Osteocyte (in vitro differentiated cells): Measurements from ENCODE around the gene HUNK. TPM values are rescaled to one million over a fixed set of nuclear protein-coding genes. Genes with fewer than 3 reads are reported as not detected.

ENCODE experiments used
- DNase-seq: peaks from one replicate; pipeline ENCODE4 v3.0.0; 2021; ENCODE audit warnings: mixed read lengths; ENCODE audit not compliant: unreplicated experiment; ENCODE audit errors: extremely low spot score
- H3K27ac Mint-ChIP-seq: one replicate; pipeline ENCODE4 v1.8.0; 2021; ENCODE audit warnings: mild to moderate bottlenecking, mixed read lengths; ENCODE audit not compliant: unreplicated experiment
- H3K27me3 Mint-ChIP-seq: one replicate; pipeline ENCODE4 v1.8.0; 2021; ENCODE audit warnings: mixed read lengths; ENCODE audit not compliant: unreplicated experiment
- H3K36me3 Mint-ChIP-seq: one replicate; pipeline ENCODE4 v1.8.0; 2021; ENCODE audit warnings: mixed read lengths; ENCODE audit not compliant: unreplicated experiment
- H3K4me1 Mint-ChIP-seq: one replicate; pipeline ENCODE4 v1.8.0; 2021; ENCODE audit warnings: mixed read lengths; ENCODE audit not compliant: unreplicated experiment
- H3K4me3 Mint-ChIP-seq: one replicate; pipeline ENCODE4 v1.8.0; 2021; ENCODE audit warnings: mild to moderate bottlenecking, moderate library complexity, mixed read lengths; ENCODE audit not compliant: unreplicated experiment
- H3K9me3 Mint-ChIP-seq: one replicate; pipeline ENCODE4 v1.8.0; 2021; ENCODE audit warnings: mixed read lengths; ENCODE audit not compliant: unreplicated experiment
- total RNA-seq: library from RNA; stranded (reverse); gene quantifications from 2 replicates; pipeline ENCODE4 v1.2.1, GENCODE V29; 2021
- TF ChIP-seq, protein P1 (sequence below): fragments of 200-600 bp; sonication (generic); IDR thresholded peaks from 2 replicates; pipeline ENCODE4 v1.5.0; 2021; ENCODE audit warnings: antibody characterized with exemption, mild to moderate bottlenecking, moderate library complexity

The HUNK gene
- total RNA-seq, 1 donor from 2014 or later: 0.83 TPM

DNA sequence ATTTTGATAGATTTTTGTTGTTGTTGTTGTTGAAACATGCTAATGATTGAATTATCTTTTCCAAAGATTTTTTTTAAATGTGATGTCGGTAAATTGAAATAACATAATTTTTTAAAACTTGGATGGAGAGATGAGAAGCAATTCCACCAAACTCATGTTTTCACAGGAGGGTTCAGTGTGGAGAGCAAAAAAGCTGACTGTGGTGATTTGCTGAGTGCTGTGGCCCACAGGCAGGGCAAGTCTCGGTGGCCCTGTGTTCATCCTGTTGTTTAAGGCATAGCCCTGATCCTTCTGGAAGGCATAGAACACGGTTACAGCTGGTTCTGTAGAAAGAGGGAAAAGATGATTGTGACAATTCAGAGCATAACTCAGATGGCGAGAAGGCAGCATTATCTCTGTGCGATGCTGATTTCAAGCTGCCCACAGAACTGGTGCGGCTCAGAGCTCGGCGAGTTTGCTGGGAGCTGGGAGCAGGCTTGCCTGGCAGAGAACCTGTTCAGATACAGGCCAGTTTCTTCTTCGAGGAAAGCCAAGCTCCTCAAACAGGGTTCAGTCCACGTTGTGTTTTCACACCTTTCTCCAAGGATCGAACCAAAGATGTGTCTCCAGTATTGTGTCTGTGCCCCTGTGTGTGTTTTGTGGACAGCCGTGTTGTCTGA lies 127.1 kb downstream of the HUNK start:
- Mint-ChIP-seq H3K36me3 (peaks cover 3% of the 10 kb centered on the region), H3K27me3 (no peaks in the 10 kb centered on the region), H3K4me1 (no peaks in the 10 kb centered on the region), H3K4me3 (no peak overlapping the region), H3K9me3 (no peaks in the 10 kb centered on the region), H3K27ac (no peak overlapping the region)
- DNase-seq: no peak
- TF ChIP-seq, protein P1, sequence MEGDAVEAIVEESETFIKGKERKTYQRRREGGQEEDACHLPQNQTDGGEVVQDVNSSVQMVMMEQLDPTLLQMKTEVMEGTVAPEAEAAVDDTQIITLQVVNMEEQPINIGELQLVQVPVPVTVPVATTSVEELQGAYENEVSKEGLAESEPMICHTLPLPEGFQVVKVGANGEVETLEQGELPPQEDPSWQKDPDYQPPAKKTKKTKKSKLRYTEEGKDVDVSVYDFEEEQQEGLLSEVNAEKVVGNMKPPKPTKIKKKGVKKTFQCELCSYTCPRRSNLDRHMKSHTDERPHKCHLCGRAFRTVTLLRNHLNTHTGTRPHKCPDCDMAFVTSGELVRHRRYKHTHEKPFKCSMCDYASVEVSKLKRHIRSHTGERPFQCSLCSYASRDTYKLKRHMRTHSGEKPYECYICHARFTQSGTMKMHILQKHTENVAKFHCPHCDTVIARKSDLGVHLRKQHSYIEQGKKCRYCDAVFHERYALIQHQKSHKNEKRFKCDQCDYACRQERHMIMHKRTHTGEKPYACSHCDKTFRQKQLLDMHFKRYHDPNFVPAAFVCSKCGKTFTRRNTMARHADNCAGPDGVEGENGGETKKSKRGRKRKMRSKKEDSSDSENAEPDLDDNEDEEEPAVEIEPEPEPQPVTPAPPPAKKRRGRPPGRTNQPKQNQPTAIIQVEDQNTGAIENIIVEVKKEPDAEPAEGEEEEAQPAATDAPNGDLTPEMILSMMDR: no peak

- Mint-ChIP-seq H3K36me3 (peaks cover 3% of the 10 kb centered on the region), H3K27ac (no peak overlapping the region), H3K4me1 (no peaks in the 10 kb centered on the region), H3K4me3 (no peak overlapping the region), H3K27me3 (no peaks in the 10 kb centered on the region), H3K9me3 (no peaks in the 10 kb centered on the region)
- no peak for DNase-seq
- TF ChIP-seq, protein P1: no peak
Observed at GRCh38 chr21:32001390-32001789, 128.6 kb downstream of the HUNK start.

DNA sequence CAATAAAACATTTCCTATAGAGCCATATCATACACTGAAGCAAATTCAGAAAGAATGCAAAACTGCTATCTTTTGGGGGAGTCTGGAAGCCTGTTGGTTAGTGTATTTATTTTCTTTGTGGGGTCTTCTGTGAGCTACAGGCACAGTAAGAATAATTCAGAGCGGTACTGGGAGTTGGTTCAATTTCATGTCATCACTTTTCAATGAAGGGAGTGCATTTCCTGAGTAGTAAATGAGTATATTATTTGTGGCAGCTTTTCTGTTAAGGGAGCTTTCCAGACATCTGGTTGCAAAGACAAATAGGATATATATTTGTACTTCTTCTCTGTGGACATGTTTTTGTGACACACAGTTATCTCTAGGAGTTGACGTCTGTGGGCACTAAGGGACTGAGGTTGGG lies 130.6 kb downstream of the HUNK start:
- TF ChIP-seq, protein P1: no peak
- H3K27ac Mint-ChIP-seq: no peak overlapping the region
- no peaks in the 10 kb centered on the region for H3K27me3 Mint-ChIP-seq
- DNase-seq: no peak
- peaks cover 3% of the 10 kb centered on the region for H3K36me3 Mint-ChIP-seq
- peaks cover 2% of the 10 kb centered on the region for H3K4me1 Mint-ChIP-seq
- no peaks in the 10 kb centered on the region for H3K9me3 Mint-ChIP-seq
- no peak overlapping the region for H3K4me3 Mint-ChIP-seq

GRCh38 chr21:32004291-32004690 lies 131.5 kb downstream of the HUNK start:
- H3K4me3 Mint-ChIP-seq: no peak overlapping the region
- H3K36me3 Mint-ChIP-seq: peaks cover 2% of the 10 kb centered on the region
- H3K9me3 Mint-ChIP-seq: no peaks in the 10 kb centered on the region
- no peak overlapping the region for H3K27ac Mint-ChIP-seq
- no peaks in the 10 kb centered on the region for H3K27me3 Mint-ChIP-seq
- H3K4me1 Mint-ChIP-seq: peaks cover 2% of the 10 kb centered on the region
- no peak for DNase-seq
- TF ChIP-seq, protein P1: no peak

DNA sequence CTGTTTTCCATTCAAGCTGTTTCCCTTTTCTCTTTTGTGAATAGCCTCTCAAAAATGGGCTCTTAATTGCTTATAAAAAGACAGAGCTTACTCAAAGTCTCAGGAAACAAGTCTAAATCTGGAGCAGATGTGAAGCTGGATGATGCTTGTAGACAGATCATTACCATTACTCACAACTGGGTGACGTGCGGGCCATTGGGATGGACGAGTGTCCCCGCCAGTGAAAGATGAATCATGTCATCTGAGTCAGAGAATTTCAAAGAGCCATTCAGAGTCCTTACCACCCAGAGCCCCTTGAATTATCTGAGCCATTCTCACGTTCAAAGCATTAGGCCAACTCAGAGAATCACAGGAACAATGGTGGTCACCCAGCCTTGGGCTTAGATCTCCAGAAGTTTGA lies 134.6 kb downstream of the HUNK start:
- no peak for DNase-seq
- Mint-ChIP-seq H3K9me3 (no peaks in the 10 kb centered on the region), H3K27ac (no peak overlapping the region), H3K4me1 (peaks cover 2% of the 10 kb centered on the region), H3K27me3 (no peaks in the 10 kb centered on the region), H3K36me3 (no peaks in the 10 kb centered on the region), H3K4me3 (no peak overlapping the region)
- TF ChIP-seq, protein P1: no peak
